ENCODE data around the gene SURF4.

DNA sequence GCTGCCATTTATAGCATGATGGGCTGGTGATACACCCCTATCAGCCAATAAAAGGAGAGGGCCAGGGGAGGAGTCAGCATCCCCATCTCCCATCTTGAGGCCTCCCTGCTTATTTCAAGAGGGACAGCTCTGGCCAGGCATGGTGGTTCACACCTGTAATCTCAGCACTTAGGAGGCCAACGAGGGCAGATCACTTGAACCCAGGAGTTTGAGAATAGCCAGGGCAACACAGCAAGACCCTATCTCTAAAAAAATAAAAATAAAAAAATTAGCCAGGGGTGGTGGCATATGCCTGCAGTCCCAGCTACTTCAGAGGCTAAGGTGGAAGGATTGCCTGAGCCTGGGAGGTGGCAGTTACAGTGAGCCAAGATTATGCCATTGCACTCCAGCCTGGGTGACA is 32.2 kb upstream of the SURF4 start:
- TF ChIP-seq, protein P1, sequence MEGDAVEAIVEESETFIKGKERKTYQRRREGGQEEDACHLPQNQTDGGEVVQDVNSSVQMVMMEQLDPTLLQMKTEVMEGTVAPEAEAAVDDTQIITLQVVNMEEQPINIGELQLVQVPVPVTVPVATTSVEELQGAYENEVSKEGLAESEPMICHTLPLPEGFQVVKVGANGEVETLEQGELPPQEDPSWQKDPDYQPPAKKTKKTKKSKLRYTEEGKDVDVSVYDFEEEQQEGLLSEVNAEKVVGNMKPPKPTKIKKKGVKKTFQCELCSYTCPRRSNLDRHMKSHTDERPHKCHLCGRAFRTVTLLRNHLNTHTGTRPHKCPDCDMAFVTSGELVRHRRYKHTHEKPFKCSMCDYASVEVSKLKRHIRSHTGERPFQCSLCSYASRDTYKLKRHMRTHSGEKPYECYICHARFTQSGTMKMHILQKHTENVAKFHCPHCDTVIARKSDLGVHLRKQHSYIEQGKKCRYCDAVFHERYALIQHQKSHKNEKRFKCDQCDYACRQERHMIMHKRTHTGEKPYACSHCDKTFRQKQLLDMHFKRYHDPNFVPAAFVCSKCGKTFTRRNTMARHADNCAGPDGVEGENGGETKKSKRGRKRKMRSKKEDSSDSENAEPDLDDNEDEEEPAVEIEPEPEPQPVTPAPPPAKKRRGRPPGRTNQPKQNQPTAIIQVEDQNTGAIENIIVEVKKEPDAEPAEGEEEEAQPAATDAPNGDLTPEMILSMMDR (IDR thresholded peaks at IDR 0.05; ENCODE audit: poor library complexity), result no peak
- no peak for TF ChIP-seq EZH2 (IDR thresholded peaks at IDR 0.05; ENCODE audit: borderline replicate concordance)
- TF ChIP-seq EZH2phosphoT487 (IDR thresholded peaks at IDR 0.05; ENCODE audit: low read depth, severe bottlenecking, unreplicated experiment), result no peak

Measured in hepatocyte (in vitro differentiated cells).